ENCODE results near the gene ATAD1. TPM values are rescaled to one million over a fixed set of nuclear protein-coding genes. Genes with fewer than 3 reads are reported as not detected.

Gene ATAD1
- total RNA-seq, 4 donors from 2014 or later, result 29.6 to 45.8 (median 33.8) TPM

DNA sequence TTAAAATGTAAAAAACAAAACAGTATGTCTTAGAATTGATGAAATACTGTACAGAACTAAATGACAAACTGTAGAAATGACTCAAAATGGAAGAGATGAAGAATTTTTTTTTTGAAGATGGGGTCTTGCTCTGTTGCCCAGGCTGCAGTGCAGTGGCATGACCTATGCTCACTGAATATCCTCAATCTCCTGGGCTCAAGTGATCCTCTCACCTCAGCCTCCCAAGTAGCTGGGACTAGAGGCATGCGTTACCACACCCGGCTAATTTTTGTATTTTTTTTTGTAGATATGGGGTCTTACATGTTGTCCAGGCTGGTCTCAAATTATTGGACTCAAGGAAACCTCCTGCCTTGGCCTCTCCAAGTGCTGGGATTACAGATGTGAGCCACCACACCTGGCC, 36.5 kb downstream of the ATAD1 start:
- TF ChIP-seq, protein P1, sequence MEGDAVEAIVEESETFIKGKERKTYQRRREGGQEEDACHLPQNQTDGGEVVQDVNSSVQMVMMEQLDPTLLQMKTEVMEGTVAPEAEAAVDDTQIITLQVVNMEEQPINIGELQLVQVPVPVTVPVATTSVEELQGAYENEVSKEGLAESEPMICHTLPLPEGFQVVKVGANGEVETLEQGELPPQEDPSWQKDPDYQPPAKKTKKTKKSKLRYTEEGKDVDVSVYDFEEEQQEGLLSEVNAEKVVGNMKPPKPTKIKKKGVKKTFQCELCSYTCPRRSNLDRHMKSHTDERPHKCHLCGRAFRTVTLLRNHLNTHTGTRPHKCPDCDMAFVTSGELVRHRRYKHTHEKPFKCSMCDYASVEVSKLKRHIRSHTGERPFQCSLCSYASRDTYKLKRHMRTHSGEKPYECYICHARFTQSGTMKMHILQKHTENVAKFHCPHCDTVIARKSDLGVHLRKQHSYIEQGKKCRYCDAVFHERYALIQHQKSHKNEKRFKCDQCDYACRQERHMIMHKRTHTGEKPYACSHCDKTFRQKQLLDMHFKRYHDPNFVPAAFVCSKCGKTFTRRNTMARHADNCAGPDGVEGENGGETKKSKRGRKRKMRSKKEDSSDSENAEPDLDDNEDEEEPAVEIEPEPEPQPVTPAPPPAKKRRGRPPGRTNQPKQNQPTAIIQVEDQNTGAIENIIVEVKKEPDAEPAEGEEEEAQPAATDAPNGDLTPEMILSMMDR (IDR thresholded peaks at IDR 0.05; ENCODE audit: low read depth), result no peak

DNA sequence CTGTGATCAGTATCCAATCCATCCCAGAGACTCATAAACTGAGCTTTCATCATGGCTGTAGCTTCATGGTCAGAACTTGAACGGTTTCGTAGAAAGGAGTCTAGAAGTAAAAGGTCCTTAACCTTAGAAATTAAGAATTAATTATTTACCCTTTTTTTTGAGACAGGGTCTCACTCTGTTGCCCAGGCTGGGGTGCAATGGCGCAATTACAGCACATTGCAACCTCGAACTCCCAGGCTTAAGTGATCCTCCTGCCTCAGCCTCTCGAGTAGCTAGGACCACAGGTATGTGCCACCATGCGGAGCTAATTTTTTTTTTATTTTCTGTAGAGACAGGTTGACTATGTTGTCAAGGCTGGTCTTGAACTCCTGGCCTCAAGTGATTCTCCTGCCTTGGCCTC, 41.7 kb downstream of the ATAD1 start:
- TF ChIP-seq, protein P1 (IDR thresholded peaks at IDR 0.05; ENCODE audit: low read depth), result no peak

DNA sequence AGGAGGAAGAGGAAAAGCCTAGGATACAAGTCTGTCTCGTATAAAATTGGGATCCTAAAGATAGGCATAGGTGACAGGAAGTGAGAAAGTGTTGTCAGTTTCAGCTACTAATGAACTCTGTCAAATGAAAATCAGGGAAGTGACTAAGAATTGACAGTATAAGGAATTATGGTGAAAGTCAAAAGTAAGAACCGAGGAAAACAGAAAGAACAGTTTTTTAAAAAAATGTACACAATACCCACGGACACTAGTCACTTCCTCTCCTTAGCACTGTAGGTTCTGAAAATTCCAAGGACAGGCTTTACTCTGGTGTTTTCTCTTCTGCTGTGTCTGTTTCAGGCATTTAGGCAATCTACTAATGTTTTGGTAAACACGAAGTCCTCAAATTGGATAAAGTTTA, 42.3 kb downstream of the ATAD1 start:
- TF ChIP-seq, protein P1 (IDR thresholded peaks at IDR 0.05; ENCODE audit: low read depth), result no peak

DNA sequence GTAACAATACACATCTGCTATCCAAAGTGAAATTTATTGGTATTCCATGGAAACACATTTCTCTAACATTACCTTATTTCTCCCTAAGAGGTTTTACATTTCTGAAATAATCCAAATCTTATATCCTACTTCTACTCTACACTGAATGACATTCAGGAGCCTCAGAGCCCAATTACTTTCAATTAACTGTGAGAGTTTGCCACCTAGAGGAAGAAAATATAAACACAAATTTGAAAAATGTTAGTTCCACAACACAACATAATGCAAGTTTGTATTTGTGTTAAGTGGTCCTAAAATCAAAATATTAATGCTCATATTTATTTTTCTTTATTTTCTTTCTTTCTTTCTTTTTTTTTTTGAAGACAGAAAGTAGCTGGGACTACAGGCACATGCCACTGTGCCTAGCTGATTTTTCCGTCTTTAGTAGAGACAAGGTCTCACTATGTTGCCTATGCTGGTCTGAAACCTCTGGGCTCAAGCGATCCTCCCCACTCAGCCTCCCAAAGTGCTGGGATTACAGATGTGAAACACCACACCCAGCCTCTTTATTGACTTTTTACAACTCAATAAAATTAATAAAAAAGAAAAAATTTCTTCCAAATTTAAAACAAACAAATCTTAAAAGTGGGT, 46.0 kb downstream of the ATAD1 start:
- TF ChIP-seq, protein P1 (IDR thresholded peaks at IDR 0.05; ENCODE audit: low read depth), result no peak

DNA sequence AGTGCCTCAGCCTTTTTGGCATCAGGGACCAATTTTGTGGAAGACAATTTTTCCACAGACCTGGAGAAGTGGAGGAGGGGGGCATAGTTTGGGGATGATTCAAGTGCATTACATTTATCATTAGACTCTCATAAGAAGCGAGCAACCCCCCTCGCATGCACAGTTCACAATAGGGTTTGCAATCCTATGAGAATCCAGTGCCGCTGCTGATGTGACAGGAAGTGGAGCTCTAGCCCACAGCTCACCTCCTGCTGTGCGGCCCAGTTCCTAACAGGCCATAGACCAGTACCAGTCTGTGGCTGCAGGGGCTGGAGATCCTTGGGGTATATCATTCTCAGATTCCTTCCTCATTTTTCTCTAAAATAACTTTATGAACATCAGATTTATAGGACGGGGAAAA, 50.8 kb downstream of the ATAD1 start:
- TF ChIP-seq, protein P1 (IDR thresholded peaks at IDR 0.05; ENCODE audit: low read depth), result no peak

DNA sequence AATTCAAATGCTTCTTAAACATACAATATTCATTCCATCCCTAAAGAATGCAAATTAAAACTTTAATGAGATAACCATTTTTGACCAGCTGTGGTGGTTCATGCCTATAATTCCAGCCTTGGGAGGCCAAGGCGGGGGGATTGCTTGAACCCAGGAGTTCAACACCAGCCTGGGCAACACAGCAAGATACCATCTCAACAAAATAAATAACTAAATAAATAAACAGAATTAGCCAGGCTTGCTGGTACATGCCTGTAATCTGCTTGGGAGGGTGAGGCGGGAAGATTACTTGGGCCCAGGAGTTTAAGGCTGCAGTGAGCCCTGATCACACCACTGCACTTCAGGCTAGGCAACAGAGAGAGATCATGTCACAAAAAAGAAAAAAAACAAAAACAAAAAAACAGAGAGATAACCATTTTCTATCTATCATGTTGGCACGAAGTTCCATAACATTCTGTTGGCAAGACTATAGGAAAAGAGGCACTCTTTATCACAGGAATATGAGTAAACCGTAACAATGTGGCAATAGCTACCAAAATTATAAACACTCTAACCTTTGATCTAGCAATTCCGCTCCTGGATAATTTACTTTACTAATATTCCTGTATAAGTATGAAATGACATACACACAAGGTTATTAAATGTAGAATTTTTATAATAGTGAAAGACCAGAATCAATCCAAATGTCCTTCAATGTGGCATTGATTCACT, 52.2 kb downstream of the ATAD1 start:
- TF ChIP-seq, protein P1 (IDR thresholded peaks at IDR 0.05; ENCODE audit: low read depth), result no peak

DNA sequence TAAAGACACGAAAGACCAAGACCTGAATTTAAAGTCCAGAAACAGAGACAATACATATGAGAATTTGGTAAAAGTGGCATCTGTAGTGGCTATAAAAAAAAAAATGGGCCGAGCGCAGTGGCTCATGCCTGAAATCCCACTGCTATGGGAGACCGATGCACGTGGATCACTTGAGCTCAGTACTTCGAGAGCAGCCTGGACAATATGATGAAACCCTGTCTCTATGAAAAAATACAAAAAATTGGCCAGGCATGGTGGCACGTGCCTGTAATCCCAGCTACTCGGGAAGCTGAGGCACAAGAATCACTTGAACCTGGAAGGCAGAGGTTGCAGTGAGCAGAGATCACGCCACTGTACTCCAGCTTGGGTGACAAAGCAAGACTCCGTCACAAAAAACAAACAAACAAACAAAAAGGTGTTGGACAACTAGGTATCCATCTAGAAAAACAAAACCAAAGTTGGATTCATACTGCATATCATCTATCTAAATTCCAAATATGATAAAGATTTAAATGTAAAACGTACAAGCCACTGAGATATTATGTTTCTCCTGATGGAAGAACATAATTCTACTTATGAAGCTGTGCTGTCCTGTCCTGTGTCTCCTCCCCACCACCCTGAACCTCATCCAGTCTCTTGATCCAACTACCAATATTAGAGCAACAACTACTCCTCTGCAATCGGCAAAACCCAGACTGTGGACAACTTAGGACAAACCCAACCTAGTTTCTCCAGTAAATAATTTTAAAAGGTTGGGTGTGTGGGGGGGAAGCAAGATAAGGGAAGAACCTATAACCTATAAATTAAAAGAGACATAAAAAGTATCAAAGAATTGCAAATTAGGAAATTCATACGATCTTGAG, 53.7 kb downstream of the ATAD1 start:
- TF ChIP-seq, protein P1 (IDR thresholded peaks at IDR 0.05; ENCODE audit: low read depth), result no peak
